ENCODE measurements around the gene IL17RE. TPM values are rescaled to one million over a fixed set of nuclear protein-coding genes. Genes with fewer than 3 reads are reported as not detected.
A peak's percentile ranks its signal among the peaks of the same experiment; 100 is the strongest.

Gene IL17RE
- total and polyA plus RNA-seq, 9 of the 15 experiments (the other 6 are each of a cell fraction or from before 2014, with no cell fraction given), result 0.32 to 1.9 (median 0.51) TPM; not detected in 4

DNA sequence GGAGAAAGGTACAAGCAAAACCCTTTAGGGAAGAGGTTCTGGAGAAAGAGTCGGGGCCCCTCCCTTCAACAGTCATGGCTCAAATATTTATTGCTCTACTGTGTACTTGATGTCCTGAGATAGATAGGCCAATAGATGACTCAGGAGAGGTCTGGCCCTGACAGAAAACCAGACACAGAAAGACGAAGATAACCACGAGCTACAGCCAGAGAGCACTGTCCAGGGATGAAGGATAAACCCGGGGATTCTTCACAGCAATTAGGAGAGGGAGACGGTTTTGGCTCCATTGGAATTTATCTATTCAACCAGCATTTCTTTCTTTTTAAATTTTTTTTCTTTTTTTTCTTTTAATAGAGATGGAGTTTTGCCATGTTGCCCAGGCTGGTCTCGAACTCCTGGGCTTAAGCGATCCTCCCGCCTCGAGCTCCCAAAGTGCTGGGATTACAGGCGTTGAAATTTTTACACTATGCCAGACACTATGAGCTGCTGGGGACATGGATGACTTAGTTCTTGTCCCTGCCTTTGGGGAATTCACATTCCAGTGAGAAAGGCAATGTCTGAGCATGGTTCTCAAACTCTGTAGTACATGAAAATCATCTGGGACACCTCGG, 18.0 kb upstream of the IL17RE start (continued):
- TF ChIP-seq RBM39 (optimal IDR thresholded peaks at IDR 0.05; ENCODE audit: low read depth, low read length), result no peak
- TF ChIP-seq MED1 (CRISPR knock-in tag; IDR thresholded peaks at IDR 0.05; ENCODE audit: borderline replicate concordance), result no peak
- no peak for TF ChIP-seq FOXP1 (CRISPR knock-in tag; IDR thresholded peaks at IDR 0.05)
- no peak for TF ChIP-seq HDAC3 (IDR thresholded peaks at IDR 0.05; ENCODE audit: borderline replicate concordance, partially characterized antibody)
- no peak for TF ChIP-seq FUS (optimal IDR thresholded peaks at IDR 0.05; ENCODE audit: low read depth, low read length)
- no peak for TF ChIP-seq ZNF696 (CRISPR knock-in tag; conservative IDR thresholded peaks at IDR 0.05)
- no peak for TF ChIP-seq POLR2AphosphoS2 (IDR thresholded peaks at IDR 0.05; ENCODE audit: low read length)
- TF ChIP-seq ZNF778 (CRISPR knock-in tag; IDR thresholded peaks at IDR 0.05), result no peak
- no peak for TF ChIP-seq HMG20B (CRISPR knock-in tag; IDR thresholded peaks at IDR 0.05)
- TF ChIP-seq, protein P1, sequence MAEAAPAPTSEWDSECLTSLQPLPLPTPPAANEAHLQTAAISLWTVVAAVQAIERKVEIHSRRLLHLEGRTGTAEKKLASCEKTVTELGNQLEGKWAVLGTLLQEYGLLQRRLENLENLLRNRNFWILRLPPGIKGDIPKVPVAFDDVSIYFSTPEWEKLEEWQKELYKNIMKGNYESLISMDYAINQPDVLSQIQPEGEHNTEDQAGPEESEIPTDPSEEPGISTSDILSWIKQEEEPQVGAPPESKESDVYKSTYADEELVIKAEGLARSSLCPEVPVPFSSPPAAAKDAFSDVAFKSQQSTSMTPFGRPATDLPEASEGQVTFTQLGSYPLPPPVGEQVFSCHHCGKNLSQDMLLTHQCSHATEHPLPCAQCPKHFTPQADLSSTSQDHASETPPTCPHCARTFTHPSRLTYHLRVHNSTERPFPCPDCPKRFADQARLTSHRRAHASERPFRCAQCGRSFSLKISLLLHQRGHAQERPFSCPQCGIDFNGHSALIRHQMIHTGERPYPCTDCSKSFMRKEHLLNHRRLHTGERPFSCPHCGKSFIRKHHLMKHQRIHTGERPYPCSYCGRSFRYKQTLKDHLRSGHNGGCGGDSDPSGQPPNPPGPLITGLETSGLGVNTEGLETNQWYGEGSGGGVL (CRISPR knock-in tag; IDR thresholded peaks at IDR 0.05), result no peak
- TF ChIP-seq, protein P2, sequence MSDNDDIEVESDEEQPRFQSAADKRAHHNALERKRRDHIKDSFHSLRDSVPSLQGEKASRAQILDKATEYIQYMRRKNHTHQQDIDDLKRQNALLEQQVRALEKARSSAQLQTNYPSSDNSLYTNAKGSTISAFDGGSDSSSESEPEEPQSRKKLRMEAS (CRISPR knock-in tag; IDR thresholded peaks at IDR 0.05), result no peak
- no peak for TF ChIP-seq DNMT1 (IDR thresholded peaks at IDR 0.05)
- TF ChIP-seq KLF13 (tag; IDR thresholded peaks at IDR 0.05; ENCODE audit: borderline replicate concordance, low read depth), result no peak
- TF ChIP-seq KLF16 (IDR thresholded peaks at IDR 0.05), result no peak
- TF ChIP-seq, protein P3, sequence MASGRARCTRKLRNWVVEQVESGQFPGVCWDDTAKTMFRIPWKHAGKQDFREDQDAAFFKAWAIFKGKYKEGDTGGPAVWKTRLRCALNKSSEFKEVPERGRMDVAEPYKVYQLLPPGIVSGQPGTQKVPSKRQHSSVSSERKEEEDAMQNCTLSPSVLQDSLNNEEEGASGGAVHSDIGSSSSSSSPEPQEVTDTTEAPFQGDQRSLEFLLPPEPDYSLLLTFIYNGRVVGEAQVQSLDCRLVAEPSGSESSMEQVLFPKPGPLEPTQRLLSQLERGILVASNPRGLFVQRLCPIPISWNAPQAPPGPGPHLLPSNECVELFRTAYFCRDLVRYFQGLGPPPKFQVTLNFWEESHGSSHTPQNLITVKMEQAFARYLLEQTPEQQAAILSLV (tag; IDR thresholded peaks at IDR 0.05), result no peak
- TF ChIP-seq, protein P4, sequence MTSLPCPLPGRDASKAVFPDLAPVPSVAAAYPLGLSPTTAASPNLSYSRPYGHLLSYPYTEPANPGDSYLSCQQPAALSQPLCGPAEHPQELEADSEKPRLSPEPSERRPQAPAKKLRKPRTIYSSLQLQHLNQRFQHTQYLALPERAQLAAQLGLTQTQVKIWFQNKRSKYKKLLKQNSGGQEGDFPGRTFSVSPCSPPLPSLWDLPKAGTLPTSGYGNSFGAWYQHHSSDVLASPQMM (CRISPR knock-in tag; IDR thresholded peaks at IDR 0.05), result no peak
- no peak for TF ChIP-seq PHB2 (IDR thresholded peaks at IDR 0.05; ENCODE audit: low read depth)
- no peak for TF ChIP-seq NFYB (IDR thresholded peaks at IDR 0.05; ENCODE audit: extremely low read depth, insufficient read length)
- no peak for TF ChIP-seq PTRF (tag; IDR thresholded peaks at IDR 0.05)
- TF ChIP-seq RFX7 (CRISPR knock-in tag; IDR thresholded peaks at IDR 0.05), result no peak
- TF ChIP-seq PHTF2 (CRISPR knock-in tag; IDR thresholded peaks at IDR 0.05), result no peak
- TF ChIP-seq NCOR1 (IDR thresholded peaks at IDR 0.05), result peak; percentile 67
- no peak for TF ChIP-seq NCOA2 (IDR thresholded peaks at IDR 0.05; ENCODE audit: partially characterized antibody in 2 of 2)
- TF ChIP-seq, protein P5, sequence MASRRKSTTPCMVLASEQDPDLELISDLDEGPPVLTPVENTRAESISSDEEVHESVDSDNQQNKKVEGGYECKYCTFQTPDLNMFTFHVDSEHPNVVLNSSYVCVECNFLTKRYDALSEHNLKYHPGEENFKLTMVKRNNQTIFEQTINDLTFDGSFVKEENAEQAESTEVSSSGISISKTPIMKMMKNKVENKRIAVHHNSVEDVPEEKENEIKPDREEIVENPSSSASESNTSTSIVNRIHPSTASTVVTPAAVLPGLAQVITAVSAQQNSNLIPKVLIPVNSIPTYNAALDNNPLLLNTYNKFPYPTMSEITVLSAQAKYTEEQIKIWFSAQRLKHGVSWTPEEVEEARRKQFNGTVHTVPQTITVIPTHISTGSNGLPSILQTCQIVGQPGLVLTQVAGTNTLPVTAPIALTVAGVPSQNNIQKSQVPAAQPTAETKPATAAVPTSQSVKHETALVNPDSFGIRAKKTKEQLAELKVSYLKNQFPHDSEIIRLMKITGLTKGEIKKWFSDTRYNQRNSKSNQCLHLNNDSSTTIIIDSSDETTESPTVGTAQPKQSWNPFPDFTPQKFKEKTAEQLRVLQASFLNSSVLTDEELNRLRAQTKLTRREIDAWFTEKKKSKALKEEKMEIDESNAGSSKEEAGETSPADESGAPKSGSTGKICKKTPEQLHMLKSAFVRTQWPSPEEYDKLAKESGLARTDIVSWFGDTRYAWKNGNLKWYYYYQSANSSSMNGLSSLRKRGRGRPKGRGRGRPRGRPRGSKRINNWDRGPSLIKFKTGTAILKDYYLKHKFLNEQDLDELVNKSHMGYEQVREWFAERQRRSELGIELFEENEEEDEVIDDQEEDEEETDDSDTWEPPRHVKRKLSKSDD (conservative IDR thresholded peaks at IDR 0.05; ENCODE audit: low read length), result no peak
- no peak for TF ChIP-seq ZNF133 (CRISPR knock-in tag; IDR thresholded peaks at IDR 0.05)

Data from K562 (cell line).